Measurements from ENCODE around the gene RGS8. TPM values are rescaled to one million over a fixed set of nuclear protein-coding genes. Genes with fewer than 3 reads are reported as not detected.

RGS8 gene
- total and polyA plus RNA-seq, 2 donors (not counting 1 experiment from before 2014, with no cell fraction given) = not detected

- H3K27me3 ChIP-seq (replicated peaks in 1 of 4; ENCODE audit: control extremely low read depth in 1 of 4, control insufficient read depth in 3 of 4, insufficient read depth in 4 of 4, low read length in 3 of 4) = no peaks in the 10 kb centered on the region
- no peak overlapping the region for H2AFZ ChIP-seq (ENCODE audit: insufficient read depth, low read depth, low read length, poor library complexity, severe bottlenecking)
- 43% methylated on average over 3 of the region's 4 CpGs for WGBS (ENCODE audit: insufficient coverage)
- H3K9ac ChIP-seq (ENCODE audit: low read length) = no peak overlapping the region
- H3K9me3 ChIP-seq (ENCODE audit: control extremely low read depth in 1 of 3, control insufficient read depth in 2 of 3, insufficient read depth in 1 of 3, low read length in 2 of 3) = no peaks in the 10 kb centered on the region
- POLR2A ChIA-PET = no interaction called here
- no peak overlapping the region for H3K4me3 ChIP-seq (ENCODE audit: control extremely low read depth in 1 of 5, extremely low read depth in 1 of 5, insufficient read depth in 1 of 5, low read depth in 2 of 5, low read length in 4 of 5)
- H3K4me1 ChIP-seq (ENCODE audit: control insufficient read depth in 2 of 2, insufficient read depth in 2 of 2, low read length in 2 of 2) = peaks cover 12 to 16% of the 10 kb centered on the region in 2 donors
- ATAC-seq (ENCODE audit: low read depth) = peak; percentile 71
- Mint-ChIP-seq H3K27me3 (no peaks in the 10 kb centered on the region), H3K9me3 (ENCODE audit: insufficient read depth) (no peaks in the 10 kb centered on the region), H3K4me3 (no peak overlapping the region), H3K27ac (no peak overlapping the region), H3K4me1 (peaks cover 15% of the 10 kb centered on the region)
- TF ChIP-seq CTCF (IDR thresholded peaks at IDR 0.05) = no peak
- TF ChIP-seq EZH2 (IDR thresholded peaks at IDR 0.05; ENCODE audit: borderline replicate concordance, insufficient read depth, low read depth, low read length, poor library complexity, severe bottlenecking) = no peak
- no peak overlapping the region for H3K27ac ChIP-seq (ENCODE audit: low read length in 2 of 2)
- no peaks in the 10 kb centered on the region for H3K79me2 ChIP-seq (ENCODE audit: control insufficient read depth, insufficient read depth, low read length)
- DNase-seq = peak; percentile 52
- no peaks in the 10 kb centered on the region for H4K20me1 ChIP-seq (ENCODE audit: control insufficient read depth, insufficient read depth, low read length, poor library complexity, severe bottlenecking)
- intact Hi-C loops (cut with micrococcal nuclease) = no loop called here
- H3K4me2 ChIP-seq (replicated peaks; ENCODE audit: low read depth, low read length, poor library complexity, severe bottlenecking) = no peak overlapping the region
- CTCF ChIA-PET = interaction anchor here (1.0 to 1.6 kb wide), 3 partner anchors 33 to 138 kb away, joined by 3 read pairs; no protein-coding TSS in a partner anchor
- no peaks in the 10 kb centered on the region for H3K36me3 ChIP-seq (replicated peaks in 1 of 2; ENCODE audit: control extremely low read depth in 1 of 2, control insufficient read depth in 1 of 2, extremely low read depth in 1 of 2, insufficient read depth in 2 of 2, low read length in 1 of 2)
Observed at GRCh38 chr1:182644886-182645285, 39.5 kb downstream of the RGS8 start.

DNA sequence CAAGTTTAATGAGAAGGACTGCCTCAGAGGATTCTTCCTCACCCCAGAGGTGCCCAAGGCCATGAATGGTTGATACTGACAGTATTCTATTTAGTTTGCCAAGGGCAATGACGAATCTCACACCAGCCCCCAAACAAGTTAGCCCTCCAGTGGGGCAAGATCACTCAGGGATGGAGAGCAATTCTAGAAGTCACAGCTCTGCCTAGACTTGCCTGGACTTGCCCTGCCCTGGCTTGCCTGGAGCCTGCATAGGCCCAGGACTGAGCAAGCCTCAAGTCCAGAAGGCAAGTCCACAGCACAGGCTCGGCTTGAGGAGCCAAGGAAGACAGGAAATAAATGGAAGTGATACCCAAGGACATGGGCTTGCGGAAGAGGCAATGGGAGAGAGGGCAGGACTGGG is 40.7 kb downstream of the RGS8 start:
- peaks cover 13% of the 10 kb centered on the region for H3K4me1 Mint-ChIP-seq
- H3K4me1 ChIP-seq (ENCODE audit: control insufficient read depth in 2 of 2, insufficient read depth in 2 of 2, low read length in 2 of 2) = peaks cover 8 to 10% of the 10 kb centered on the region in 2 donors
- no peak for TF ChIP-seq CTCF (IDR thresholded peaks at IDR 0.05)
- TF ChIP-seq EZH2 (IDR thresholded peaks at IDR 0.05; ENCODE audit: borderline replicate concordance, insufficient read depth, low read depth, low read length, poor library complexity, severe bottlenecking) = no peak
- H3K4me3 ChIP-seq (ENCODE audit: control extremely low read depth in 1 of 5, extremely low read depth in 1 of 5, insufficient read depth in 1 of 5, low read depth in 2 of 5, low read length in 4 of 5) = no peak overlapping the region
- ChIA-PET POLR2A (no interaction called here), CTCF (interaction anchor here (1.3 kb wide), 1 partner anchor 139 kb away, joined by 3 read pairs; no protein-coding TSS in a partner anchor)
- no peaks in the 10 kb centered on the region for H3K9me3 Mint-ChIP-seq (ENCODE audit: insufficient read depth)
- no peak overlapping the region for H3K27ac ChIP-seq (ENCODE audit: low read length in 2 of 2)
- H3K9me3 ChIP-seq (ENCODE audit: control extremely low read depth in 1 of 3, control insufficient read depth in 2 of 3, insufficient read depth in 1 of 3, low read length in 2 of 3) = no peaks in the 10 kb centered on the region
- no peaks in the 10 kb centered on the region for H3K79me2 ChIP-seq (ENCODE audit: control insufficient read depth, insufficient read depth, low read length)
- H3K27me3 ChIP-seq (replicated peaks in 1 of 4; ENCODE audit: control extremely low read depth in 1 of 4, control insufficient read depth in 3 of 4, insufficient read depth in 4 of 4, low read length in 3 of 4) = no peaks in the 10 kb centered on the region
- no peak overlapping the region for H2AFZ ChIP-seq (ENCODE audit: insufficient read depth, low read depth, low read length, poor library complexity, severe bottlenecking)
- no peak overlapping the region for H3K4me2 ChIP-seq (replicated peaks; ENCODE audit: low read depth, low read length, poor library complexity, severe bottlenecking)
- H3K9ac ChIP-seq (ENCODE audit: low read length) = no peak overlapping the region
- no peaks in the 10 kb centered on the region for H3K27me3 Mint-ChIP-seq
- no peaks in the 10 kb centered on the region for H4K20me1 ChIP-seq (ENCODE audit: control insufficient read depth, insufficient read depth, low read length, poor library complexity, severe bottlenecking)
- ATAC-seq (ENCODE audit: low read depth) (no peak), DNase-seq (no peak)
- intact Hi-C loops (cut with micrococcal nuclease) = no loop called here
- no peaks in the 10 kb centered on the region for H3K36me3 ChIP-seq (replicated peaks in 1 of 2; ENCODE audit: control extremely low read depth in 1 of 2, control insufficient read depth in 1 of 2, extremely low read depth in 1 of 2, insufficient read depth in 2 of 2, low read length in 1 of 2)
- no peak overlapping the region for H3K27ac Mint-ChIP-seq
- no peak overlapping the region for H3K4me3 Mint-ChIP-seq
- 92% methylated on average over 3 of the region's 3 CpGs for WGBS (ENCODE audit: insufficient coverage)
